ENCODE data around the gene GUCA2B.

GUCA2B gene

DNA sequence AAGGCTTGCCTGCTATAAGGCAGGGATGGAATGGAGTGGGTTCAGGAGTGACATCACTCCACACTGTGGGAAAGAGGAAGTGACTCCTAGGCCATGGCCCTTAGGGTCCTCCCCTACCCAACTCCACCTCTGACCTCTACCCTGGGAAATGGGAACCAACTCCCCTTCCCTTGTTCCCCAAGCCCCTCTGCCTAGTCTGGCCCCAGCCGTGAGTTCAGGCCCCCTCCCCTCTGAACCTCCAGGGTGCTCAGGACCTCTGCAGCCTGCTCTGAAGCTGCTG lies 15.1 kb downstream of the GUCA2B start:
- no peak for DNase-seq

DNA sequence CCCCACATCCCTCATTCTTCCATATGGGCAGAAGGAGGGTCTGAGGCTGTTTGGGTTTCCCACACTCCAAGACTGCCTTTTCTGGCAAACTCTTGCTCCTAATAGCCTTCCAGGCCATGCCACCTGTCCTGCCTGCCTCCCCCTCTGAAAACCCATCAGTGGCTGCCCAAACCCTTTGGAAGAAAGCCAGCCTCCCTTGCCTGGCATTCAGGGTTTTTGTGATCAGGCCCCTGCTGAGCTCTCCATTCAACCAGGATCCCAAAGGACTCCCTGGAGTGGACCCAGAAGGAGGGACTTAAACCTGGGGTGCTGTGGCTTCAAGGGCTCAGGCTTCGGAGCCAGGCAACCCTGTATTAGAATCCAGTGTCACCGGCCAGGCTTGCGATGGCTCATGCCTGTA lies 15.6 kb downstream of the GUCA2B start:
- no peak for DNase-seq

DNA sequence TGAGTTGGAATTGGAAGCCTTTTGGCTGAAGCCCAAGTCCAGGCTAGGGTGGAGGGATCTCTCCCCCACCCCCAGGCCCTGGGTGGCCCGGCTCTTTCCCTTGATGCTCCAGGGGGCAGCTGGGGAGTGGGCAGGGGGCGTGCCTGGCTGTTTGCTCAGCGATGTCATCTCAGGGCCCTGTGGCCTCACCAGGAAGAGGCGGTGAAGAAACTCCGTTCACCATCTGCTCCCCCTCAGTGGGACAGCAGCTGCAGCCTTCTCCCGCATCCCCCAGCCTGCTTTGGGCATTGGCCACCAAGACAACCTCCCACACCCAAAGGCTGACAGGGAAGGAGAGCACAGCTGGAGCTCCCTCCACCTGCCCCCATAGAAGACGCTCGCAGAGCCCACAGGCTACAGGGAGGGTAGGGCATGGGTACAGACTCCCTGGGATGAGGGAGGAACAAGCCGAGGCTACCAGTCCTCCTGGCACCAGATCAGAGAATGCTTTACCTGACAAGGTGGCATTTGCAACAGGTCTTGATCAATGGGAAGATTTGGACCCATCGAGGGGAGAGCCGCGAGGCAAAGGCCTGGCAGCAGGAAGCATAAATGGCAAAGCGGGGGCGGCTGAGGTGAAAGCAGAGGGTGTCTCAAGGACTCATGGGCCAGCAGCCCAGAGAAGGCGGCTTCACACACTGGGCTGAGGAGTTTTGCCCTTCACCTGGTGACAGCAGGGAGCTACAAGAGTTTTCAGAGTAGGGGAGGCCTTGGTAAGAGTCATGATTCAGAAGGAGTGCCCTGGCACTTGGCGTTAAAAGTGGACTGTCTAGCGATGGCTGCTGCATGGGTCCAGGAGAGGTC lies 17.8 kb downstream of the GUCA2B start:
- DNase-seq = no peak

DNA sequence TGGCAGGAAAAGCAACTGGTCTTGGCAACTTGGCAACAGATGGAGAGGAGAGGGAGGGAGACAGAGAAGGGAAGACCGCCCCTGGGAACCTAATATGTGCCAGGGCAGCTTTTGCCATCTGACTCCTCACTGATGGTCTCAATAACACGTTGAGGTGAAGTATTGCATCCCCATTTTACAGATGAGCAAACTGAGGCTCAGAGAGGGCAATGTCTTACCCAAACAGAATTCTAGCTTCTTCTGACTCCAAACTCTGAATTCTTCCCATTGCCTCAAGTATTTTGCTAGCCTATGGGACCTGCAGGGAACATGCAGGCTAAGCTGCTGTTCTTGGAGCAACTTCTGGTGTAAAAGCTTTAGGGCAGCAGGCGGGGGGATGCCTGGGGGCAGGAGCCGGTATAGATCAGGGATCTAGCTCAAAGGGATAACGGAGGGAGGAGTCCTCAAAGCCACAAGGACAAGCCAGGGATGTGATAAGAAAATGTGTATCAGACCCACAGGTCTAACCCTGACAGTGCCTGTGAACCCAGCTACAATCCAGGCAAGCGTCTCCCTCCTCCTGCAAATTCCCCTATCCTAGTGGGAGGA lies 18.6 kb downstream of the GUCA2B start:
- DNase-seq = no peak

DNA sequence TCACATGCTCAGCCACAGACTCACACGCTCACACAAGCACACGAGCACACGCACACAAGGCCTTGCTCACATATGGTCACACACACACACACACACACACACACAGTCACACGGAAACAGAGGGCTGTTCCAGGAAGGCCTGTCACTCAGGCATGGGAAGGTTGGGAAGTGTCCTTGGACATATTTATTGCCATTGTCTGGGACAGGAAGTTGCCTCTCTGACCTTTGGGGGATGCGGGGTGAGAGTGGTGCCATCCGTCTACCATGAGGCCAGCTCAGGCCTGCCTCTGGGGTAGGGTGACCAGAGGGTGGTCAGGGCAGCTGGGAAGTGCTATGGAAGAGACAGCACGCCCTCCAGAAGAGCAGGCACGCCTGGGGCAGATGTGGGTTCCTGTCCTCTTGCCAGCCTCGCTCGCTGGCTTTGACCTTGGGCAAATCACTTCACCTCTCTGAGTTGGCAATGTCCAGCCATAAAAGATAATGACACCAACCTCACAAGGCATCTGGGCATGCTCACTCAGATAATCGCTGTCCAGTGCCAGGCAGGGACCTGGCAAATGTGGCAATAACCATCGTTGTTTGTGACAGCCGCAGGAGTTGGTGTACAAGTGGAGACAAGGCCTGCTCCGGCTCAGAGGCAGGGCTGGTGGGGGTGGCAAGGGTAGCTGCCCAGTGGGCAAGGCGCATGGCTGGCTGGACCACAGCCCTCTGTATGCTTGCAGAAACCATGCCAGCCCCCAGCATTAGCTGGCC lies 19.3 kb downstream of the GUCA2B start:
- no peak for DNase-seq

DNA sequence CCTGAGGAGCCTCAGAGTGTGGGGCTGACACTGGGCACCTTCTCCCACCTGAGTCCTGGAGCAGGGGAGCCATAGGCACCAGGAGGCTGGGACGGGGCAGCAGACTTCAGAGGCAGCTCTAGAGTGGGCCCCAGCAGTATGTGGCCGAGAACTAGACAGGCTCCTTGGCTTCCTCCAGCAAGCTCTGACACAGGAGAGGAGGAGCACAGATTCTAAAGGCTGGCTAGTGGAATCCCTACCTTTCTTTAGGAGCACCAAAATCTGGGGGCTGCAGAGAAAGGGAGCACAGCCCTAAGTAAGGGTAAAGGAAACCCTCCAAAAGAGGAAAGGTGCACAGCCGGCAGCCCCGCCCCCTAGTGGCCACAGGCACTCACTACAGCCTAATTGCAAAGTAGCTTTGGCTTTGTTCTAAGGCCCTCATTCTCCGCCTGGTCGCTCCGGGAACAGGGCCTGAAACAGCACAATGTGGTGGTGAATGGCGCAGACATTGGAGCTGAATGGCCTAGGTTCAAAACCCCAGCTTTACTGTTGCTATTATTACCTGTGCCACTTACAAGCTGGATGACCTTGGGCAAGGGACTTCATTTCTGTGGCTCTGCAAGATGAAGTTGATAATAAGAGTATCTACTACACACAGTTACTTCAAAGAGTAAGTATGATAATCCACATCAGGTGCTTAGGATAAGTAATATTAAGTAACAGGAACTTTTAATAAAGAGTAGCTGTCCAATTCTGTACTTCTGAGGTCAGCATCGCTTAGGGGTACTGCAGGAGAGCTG lies 20.1 kb downstream of the GUCA2B start:
- peak; percentile 65 for DNase-seq

DNA sequence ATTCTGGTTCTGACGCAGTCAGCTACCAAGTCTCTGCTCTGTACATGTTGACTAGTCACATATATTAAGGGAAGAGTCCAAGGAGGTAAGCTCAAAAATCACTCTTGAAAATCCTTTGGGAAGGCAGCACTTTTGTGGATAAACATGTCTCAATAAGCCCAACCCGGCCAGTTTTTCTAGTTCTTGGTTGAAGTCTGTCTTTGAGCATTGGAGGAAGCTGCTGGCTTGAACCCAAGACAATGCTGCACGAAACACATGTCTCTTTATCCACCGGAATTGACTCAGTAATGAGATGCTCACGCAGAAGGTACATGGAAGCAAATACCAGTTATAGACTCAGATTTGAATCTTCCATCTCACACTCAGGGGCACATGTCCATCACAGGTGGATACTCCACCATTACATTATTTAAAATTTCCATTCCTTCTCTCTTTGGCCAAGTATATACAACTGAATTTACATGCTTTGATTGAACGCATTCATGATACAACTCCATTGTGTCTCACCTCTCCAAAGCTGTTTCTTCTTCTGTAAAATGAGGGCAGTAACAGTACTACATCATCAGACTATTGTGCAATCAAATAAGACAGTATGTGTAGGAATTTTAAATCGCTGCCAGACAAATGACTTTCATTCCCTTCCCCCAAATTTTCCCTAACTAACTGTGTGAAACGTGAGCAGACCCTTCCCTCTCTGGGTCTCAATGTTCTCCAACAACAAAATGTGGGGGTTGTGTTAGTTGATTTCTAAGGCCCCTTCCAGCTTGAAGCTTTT lies 20.9 kb downstream of the GUCA2B start:
- no peak for DNase-seq

DNA sequence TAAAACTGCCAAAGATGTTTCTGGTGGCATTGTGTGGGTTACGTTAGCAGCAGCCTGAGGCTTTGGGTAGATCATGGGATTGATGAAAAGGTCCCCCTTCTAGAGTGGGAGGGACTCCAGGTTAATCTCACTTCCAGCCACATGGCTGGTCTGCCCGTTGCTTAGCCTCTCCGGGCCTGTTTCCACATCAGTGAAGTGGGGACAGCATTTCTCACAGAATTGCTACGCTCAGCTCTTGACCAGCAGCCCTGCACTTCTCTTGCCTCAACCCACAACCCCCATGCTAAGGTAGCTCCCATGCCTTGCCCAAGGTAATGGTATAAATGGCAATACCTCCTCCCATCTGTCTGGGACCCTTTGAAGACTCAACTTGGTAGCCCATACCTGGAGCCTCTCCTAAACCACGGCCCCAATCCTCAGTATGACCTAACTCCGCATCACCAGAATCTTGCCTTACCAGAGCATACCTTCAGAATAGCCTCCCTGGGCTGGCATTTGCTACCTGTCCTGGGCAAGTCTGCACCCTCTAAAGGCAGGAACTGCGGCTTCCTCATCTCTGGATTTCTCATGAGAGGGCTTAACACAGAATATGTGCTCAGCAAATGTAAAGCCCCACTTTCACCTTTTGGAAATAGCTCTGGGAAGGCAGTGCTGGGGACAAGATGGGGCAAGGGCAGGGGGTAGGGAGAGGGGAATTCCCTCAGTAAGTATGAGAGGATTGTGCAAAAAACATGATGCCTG lies 22.3 kb downstream of the GUCA2B start:
- DNase-seq = no peak

DNA sequence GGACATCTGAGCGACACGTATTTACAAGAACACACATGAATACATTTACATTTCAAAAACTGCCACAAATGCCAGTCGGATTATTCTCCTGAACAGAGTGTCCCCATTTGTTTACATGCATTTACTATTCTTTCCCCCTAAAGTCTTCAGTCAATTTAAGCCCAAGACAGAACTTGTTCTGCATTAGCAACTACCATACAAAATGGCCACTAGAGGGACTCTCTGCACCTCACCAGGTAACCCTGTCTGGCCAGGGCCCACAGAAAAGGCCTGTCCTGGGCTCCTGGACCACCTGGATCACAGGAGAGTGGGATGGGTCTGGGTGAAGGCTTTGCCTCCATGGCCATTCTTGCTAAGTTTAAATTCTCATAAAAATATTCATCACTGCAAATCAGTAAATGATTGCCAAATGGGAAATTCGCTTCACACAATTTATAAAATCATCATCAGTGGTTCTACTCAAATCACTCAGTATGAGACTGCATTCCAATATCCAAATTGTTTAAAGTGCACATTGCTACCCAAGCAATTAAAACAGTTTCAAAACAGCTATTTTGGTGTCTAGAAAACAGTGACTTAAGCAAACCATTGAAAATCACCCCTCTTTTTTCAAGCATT lies 23.8 kb downstream of the GUCA2B start:
- peak; percentile 53 for DNase-seq

DNA sequence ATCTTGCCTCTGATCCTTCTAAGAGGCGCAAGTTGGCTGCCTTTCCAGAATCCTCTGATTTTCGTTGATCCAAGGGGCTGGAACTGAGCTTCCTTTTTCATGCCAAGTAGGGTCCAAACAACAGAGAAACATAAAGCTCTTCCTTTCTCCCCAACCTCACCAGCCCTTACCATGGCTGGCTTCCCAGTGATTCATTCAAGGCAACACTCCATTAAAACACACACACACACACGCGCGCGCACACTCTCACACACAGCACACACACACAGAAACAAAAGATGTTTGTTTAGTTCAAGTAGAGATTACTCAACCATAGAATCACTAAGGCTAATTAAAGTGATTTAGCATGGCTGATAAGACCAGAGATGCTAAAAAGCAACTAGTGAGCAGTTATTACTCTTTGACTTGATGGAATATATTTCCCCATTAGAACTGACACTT lies 24.4 kb downstream of the GUCA2B start:
- no peak for DNase-seq

DNA sequence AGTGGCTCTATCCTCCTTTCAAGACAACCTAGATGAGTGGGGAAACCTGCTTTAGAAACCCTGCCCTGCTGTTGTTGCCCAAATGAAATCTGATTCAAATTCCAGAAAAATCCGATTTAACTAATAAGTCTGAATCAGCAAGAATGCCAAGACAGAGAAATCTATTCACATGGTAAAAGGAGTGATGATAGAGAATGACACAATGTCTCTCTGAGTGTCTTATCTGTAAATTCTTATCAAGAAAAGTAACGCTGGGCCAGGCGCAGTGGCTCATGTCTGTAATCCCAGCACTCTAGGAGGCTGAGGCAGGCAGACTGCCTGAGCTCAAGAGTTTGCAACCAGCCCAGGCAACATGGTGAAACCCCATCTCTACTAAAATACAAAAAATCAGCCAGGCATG lies 25.0 kb downstream of the GUCA2B start:
- DNase-seq = no peak

DNA sequence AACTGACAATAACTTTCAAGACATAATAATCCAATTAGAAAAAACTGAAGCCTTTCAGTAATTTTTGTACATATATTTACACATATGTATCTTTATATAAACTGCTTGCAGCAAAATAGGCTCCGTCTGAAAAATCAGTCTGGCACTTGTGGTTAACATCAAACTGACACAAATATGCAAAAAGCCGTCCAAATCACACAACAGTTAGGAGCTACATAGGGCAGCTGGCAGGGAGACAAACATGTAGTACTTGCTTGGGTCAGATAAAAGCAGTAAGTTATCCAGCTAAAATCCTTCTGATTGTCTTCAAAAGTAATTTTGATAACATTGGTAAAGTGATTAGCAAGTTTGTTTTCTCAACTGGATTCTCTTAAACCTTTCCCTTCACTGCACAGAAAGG lies 26.1 kb downstream of the GUCA2B start:
- no peak for DNase-seq

DNA sequence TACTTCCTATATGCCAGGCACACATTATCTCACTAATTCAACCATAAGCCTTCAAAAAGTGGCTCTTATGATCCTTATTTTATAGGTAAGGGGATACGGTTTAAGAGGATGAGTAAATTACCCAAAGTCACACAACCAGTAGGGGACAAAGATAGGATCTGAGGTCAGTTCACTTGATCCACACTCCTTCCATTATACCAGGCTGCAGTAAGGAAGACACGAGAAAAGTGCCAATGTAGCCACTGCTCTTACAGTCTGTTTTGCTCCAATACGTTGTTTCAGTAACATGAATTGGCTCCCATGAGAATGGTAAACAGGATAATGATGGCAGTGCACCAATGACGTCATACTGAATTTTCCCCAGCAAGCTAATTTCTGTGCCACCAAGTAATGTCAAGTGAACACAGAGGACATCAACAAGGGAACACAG lies 26.7 kb downstream of the GUCA2B start:
- DNase-seq = no peak

DNA sequence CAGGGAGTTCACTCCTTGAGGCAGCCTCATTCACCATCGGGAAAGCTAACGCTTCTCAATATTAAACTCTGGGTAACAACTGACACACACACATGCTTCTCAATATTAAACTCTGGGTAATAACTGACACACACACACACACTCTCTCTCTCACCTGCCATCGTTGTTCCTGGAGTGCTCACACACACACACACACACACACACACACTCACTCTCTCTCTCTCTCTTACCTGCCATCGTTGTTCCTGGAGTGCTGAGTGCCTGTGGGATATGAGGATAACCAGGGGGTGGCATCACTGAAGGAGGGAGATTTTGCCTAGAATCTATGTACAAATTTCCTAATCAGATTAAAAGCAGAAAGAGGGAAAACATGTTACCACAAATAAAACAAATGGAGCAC lies 28.5 kb downstream of the GUCA2B start:
- no peak for DNase-seq

DNA sequence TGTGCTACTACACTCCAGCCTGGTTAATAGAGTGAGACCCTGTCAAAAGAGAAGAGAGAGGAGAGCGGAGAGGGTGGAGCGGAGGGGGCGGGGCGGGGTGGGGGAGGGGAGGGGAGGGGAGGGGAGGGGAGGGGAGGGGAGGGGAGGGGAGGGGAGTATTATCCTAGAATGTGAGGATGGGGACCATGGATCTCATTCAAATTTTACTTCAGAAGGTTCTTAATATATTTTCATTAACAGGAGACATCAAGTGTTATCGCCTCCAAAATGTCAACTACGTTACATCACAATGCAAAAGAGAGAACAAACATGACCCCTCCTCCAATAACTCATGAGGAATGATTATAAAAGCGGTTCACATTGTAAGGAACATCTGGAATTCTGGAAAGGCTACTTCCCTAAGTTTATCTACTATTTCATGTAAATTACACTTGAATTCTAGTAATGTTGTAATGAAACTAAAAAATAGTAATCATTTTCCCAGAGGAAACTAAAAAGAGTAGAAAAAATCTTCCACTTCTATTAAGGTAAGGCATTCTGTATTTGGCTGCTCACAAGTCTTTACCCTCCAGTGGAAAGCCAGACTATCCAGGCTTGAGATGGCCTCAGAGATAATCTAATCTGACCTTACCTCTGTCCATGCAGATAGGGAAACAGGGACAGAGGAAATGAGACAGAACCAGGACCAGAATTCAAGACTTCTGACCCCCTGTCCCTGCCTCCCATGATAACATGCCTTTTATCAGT lies 30.2 kb downstream of the GUCA2B start:
- DNase-seq = no peak

DNA sequence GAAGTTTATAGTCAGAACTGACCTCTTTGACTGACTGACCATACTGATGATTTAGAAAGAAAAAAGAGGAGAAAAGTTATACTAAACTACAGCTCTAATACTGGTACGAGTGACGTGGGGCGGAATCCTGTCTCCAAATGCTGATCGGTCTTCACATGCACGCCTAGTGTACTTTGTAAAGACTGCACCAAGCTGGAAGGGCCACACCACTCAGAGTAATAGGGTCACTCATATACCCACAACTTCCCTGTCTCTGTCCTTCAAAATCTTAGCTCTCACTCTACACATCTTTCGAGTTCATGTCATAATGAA lies 30.7 kb downstream of the GUCA2B start:
- no peak for DNase-seq

DNA sequence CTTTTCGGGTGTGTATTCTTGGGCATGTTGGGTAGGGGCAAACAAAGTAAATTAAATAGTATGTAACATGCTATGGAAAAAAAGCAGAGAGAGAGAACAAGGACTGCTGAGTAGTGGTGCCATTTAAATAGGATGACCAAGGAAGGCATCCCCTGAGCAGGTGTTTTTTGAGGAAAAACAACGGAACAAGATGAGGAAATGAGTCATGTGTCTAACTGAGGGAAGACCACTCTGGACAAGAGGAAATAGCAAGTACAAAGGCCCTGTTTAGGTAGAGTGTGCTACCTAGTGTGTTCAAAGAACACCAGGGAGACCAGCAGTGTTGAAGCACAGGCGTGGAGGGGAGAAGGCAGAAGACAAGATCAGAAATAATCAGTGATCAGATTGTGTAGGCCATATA lies 31.4 kb downstream of the GUCA2B start:
- no peak for DNase-seq

DNA sequence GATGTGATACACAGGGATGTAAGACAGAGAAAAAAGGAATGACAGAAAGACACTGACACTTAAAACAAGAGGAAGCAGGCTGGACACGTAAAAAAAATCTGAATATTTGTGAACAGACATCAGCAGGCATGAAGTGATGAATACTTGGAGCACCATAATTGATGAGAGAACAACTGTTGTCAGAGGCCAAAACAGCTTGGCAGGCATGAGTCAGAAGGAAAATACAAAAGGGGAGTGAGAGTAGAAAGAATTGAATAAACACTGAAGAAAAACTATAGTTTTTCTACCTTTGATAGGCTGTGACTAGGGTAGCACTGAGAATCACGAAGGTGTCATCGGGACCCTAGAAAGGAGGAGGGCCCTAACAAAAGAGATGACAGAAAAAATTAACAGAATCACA lies 32.9 kb downstream of the GUCA2B start:
- no peak for DNase-seq

DNA sequence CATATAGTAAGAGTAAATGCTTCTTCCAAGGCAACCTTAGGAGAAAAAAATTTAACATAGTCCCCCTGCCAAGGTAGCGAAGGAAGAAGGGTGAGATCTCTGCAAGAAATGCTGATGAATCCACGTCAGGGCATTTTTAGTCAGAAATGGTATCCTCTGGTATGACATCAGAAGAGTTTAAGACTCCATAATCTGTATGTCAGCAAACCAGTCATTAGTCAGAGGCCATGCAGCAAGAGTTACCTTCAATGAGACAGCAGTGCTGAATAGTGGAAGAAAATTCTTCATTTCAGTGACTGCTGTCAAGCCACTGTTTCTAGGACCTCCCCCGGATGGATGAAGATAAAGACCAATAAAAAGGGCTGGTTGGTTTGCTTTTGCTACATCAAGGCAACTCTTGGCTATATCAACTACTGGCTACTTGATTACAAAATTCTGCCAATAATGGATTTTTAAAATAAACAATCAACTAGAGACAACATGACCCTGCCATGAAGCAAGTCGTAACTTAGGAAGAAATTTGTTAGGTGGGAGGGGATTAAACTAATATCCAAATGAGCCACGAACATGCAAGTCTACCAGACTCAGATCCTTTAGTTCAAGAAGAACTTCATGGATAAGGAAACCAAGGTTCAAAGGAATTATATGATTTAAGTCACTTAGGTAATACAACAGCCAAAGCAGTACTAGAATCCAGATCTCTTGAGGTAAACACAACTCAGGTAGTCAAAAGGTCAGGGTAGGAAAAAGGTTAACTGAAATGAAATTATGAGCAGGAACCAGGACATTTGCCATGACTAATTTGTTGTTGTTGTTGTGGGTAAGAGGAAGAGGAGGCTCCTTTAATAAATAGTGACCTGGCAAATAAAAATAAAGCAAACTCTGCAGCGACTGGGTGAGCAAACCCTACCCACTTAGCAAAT lies 37.0 kb downstream of the GUCA2B start:
- no peak for DNase-seq

DNA sequence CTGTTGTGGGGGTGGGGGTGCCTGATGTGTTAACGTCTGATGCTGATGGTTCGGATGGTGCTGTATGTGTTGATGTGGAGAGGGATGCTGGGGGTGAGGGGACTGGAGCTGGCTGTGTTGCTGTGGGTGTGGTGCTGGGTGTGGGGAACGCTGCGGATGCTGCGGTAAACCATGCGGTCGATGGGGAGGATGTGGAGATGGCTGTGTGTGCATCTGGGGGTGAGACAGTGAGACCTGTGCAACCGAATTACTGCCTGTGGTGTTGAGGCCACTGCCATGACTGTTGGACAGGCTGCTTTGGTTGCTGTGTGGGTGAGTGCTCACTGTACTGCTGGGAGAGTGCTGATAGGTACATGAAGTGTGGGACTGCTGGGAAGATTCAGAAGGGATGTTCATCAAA lies 38.1 kb downstream of the GUCA2B start:
- no peak for DNase-seq

All from RPMI8226 (cell line).